ENCODE data around the gene INTS14.
A peak's percentile ranks its signal among the peaks of the same experiment; 100 is the strongest.

Gene INTS14

GRCh38 chr15:65571971-65572370, 39.0 kb downstream of the INTS14 start:
- no peak for TF ChIP-seq CTCF (IDR thresholded peaks at IDR 0.05; ENCODE audit: insufficient read depth, low read depth, low read length, missing control alignments)
- H3K4me3 ChIP-seq (ENCODE audit: low read length), result no peak overlapping the region
- no peak for DNase-seq (ENCODE audit: low read depth)

DNA sequence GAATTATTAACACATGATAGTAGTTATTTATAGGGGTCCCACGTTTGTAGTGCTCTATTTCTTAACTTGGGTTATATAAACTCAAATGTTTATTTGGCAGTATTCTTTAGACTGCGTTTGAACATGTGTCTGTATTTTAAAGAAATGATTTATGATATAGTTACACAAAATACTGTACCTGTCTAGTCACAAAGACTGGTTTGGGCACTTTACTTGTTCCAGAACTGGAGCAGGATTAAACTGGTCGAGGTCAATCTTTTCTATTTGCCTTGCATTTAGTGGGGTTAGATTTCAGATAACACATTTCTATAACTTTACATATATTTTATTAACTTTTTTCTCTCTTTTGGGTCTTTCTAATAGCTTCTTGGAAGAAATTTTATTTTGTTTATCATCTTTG, 41.2 kb downstream of the INTS14 start:
- DNase-seq (ENCODE audit: low read depth), result no peak
- no peak overlapping the region for H3K4me3 ChIP-seq (ENCODE audit: low read length)
- TF ChIP-seq CTCF (IDR thresholded peaks at IDR 0.05; ENCODE audit: insufficient read depth, low read depth, low read length, missing control alignments), result no peak

- TF ChIP-seq CTCF (IDR thresholded peaks at IDR 0.05; ENCODE audit: insufficient read depth, low read depth, low read length, missing control alignments), result no peak
- peak; percentile 50 for DNase-seq (ENCODE audit: low read depth)
- no peak overlapping the region for H3K4me3 ChIP-seq (ENCODE audit: low read length)
These were observed 49.0 kb downstream of the INTS14 start for GRCh38 chr15:65561934-65562333.

DNA sequence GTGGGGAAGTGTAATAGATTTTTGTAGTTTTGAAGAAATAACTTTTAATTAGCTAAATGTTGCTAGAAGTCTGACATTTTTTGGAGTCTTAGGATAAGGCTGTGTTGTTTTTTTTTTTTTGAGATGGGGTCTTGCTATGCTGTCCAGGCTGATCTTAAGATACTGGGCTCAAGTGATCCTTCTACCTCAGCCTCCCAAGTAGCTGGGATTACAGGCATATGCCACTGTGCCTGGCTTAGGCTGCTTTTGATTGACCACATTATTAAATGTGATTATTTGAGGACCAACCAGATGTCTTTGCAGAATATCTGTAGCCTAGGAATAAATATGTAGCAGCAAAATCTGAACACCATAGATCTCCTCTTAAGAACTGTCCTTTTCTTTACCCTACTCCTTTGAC, 51.0 kb downstream of the INTS14 start:
- no peak overlapping the region for H3K4me3 ChIP-seq (ENCODE audit: low read length)
- no peak for TF ChIP-seq CTCF (IDR thresholded peaks at IDR 0.05; ENCODE audit: insufficient read depth, low read depth, low read length, missing control alignments)
- no peak for DNase-seq (ENCODE audit: low read depth)

DNA sequence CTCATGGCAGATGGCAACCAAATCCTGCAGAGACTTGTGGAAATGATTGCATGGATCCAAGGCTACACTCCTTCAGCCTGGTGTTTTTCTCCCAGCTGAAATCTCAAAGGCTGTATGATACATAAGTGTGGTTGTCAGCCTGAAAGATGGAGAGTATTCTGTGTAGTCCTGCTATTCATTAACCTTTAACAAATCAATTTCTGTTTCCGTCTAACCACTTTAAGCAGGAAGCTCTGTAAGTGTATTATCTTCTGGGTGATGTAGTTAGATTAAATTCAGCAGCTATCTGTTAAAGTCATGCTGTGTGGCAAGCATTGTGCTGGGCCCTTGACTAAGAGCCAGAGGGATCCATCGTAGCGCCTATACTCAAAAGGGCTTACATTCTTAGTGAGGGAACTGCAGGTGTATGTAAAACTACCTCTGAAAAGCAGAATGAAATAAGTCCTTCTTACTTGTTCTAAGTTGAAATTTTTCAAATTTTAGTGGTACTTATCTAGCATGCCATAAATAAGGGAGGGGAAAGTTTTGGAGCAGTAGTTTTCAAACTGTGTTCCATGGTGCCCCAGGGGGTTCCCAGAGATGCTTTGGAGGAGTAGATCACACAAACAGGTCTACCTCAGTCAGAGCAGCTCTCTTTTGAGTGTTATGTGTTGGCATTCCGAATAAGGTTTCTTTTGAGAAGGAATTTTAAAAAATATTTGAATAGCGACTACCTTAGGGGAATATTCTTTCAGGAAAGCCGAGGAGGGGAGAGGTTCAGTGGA, 51.8 kb downstream of the INTS14 start:
- DNase-seq (ENCODE audit: low read depth), result no peak
- H3K4me3 ChIP-seq (ENCODE audit: low read length), result no peak overlapping the region
- TF ChIP-seq CTCF (IDR thresholded peaks at IDR 0.05; ENCODE audit: insufficient read depth, low read depth, low read length, missing control alignments), result no peak

GRCh38 chr15:65558336-65558735, 52.6 kb downstream of the INTS14 start:
- TF ChIP-seq CTCF (IDR thresholded peaks at IDR 0.05; ENCODE audit: insufficient read depth, low read depth, low read length, missing control alignments), result no peak
- DNase-seq (ENCODE audit: low read depth), result no peak
- H3K4me3 ChIP-seq (ENCODE audit: low read length), result no peak overlapping the region

GRCh38 chr15:65556622-65557021, 54.3 kb downstream of the INTS14 start:
- no peak for TF ChIP-seq CTCF (IDR thresholded peaks at IDR 0.05; ENCODE audit: insufficient read depth, low read depth, low read length, missing control alignments)
- H3K4me3 ChIP-seq (ENCODE audit: low read length), result no peak overlapping the region
- peak; percentile 8 for DNase-seq (ENCODE audit: low read depth)

Data from epithelial cell of esophagus (primary cell).